GM12872 (cell line): ENCODE data around the gene LPCAT3.

Source experiments
- CTCF ChIP-seq: IDR thresholded peaks from 3 replicates; pipeline ENCODE4 v1.5.1; 2011; ENCODE audit warnings: low read depth, mild to moderate bottlenecking, low read length, moderate library complexity; ENCODE audit not compliant: insufficient read depth

Gene LPCAT3

GRCh38 chr12:6927379-6928021, 90.8 kb downstream of the LPCAT3 start, which contains the start of gene ATN1:
TSS of gene ATN1 (plus strand) at chr12:6927959. CDS start at chr12:6934002, 6,043 bp downstream.
- no peak for TF ChIP-seq CTCF
